Fibroblast of upper back skin (primary cell): Measurements from ENCODE around the gene TTC5.
"Not testable (repeated sequence)": the region's sequence is repeated elsewhere in the genome, so short reads cannot be mapped to it uniquely, and the experiment has no call there.

Experiments
- DNase-seq: peaks from one replicate; pipeline ENCODE4 v3.0.0-alpha.2; 2013

Gene TTC5

GRCh38 chr14:20302042-20302755 is 3.6 kb downstream of the TTC5 start:
- DNase-seq = peak; percentile 10

- DNase-seq = no peak
Observed at GRCh38 chr14:20295067-20295466, 10.7 kb downstream of the TTC5 start.

- no peak for DNase-seq
Observed at GRCh38 chr14:20294636-20295035, 11.1 kb downstream of the TTC5 start.

- DNase-seq = not testable (repeated sequence)
Observed at GRCh38 chr14:20281998-20282397, 23.8 kb downstream of the TTC5 start.

GRCh38 chr14:20280265-20280664 is 25.5 kb downstream of the TTC5 start:
- DNase-seq = not testable (repeated sequence)

- peak; percentile 15 for DNase-seq
Observed at GRCh38 chr14:20278414-20278813, 27.3 kb downstream of the TTC5 start.

DNA sequence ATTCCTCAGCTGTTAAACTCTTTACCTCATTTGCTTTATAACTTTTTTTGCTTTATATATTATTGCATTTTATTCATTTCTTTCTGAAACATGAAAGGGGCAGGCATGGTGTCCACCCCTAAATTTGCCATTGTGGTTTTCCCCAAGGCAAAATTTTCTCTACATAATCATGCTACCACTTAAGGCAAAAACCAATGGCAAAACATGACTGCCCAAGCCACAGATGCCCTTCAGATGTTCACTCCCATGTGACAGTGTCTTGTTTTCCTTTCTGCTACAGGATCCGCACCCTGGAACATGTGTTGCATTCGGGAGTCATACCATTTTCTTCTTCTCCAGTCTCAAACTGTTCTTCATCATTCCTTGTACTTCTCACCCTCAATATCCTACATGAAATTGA is 28.3 kb downstream of the TTC5 start:
- DNase-seq = no peak

DNA sequence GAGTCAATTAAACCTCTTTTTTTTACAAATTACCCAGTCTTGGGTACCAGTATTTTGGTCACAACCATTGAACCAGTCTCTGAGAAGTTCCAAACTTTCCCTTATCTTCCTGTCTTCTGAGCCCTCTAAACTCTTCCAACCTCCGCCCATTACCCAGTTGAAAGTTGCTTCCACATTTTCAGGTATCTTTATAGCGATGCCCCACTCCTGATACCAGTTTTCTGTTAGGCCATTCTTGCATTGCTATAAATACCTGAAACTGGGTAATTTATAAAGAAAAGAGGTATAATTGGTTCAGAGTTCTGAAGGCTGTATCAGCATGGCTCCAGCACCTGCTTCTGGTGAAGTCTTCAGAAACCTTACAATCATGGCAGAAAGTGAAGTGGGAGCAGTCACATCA is 31.7 kb downstream of the TTC5 start:
- no peak for DNase-seq

GRCh38 chr14:20264361-20264760 is 41.4 kb downstream of the TTC5 start:
- not testable (repeated sequence) for DNase-seq

- DNase-seq = peak; percentile 83
Observed at GRCh38 chr14:20262642-20263128, 43.1 kb downstream of the TTC5 start.

DNA sequence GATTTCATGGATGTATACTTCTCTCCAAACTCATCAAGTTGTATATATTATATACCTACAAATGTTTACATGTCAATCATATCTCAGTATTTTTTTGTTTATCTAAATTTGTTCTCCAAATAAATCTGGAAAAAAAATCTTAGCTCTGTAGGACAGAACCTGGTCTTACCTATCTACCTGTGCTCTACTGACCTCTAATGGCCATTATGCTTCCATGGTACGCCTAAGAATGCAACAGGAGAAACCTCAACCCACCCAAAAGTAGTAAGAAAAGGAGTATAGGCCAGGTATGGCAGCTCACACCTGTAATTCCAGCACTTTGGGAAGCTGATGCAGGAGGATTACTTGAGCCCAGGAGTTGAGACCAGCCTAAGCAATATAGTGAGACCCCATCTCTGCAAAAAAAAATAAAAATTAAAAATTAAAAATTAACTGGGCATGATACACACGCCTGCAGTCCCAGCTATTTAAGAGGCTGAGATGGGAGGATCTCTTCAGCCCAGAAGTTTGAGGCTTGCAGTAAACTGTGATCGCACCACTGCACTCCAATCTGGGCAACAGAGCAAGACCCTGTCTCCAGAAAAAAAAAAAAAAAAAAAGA is 58.0 kb downstream of the TTC5 start:
- no peak for DNase-seq
